M059J (cell line): ENCODE measurements around the gene TMC4. TPM values are rescaled to one million over a fixed set of nuclear protein-coding genes. Genes with fewer than 3 reads are reported as not detected.
"Not testable (repeated sequence)": the region's sequence is repeated elsewhere in the genome, so short reads cannot be mapped to it uniquely, and the experiment has no call there.

ENCODE experiments used
- DNase-seq: peaks from one replicate; pipeline ENCODE4 v3.0.0-alpha.2; 2012; ENCODE audit warnings: low read depth
- total RNA-seq: library from RNA; depleted of rRNA; stranded (reverse); fragments of >200 nt; shearing (Covaris generic); gene quantifications from 2 replicates; pipeline ENCODE4 v1.2.3, GENCODE V29; 2014; rRNA removed

TMC4 gene, protein sequence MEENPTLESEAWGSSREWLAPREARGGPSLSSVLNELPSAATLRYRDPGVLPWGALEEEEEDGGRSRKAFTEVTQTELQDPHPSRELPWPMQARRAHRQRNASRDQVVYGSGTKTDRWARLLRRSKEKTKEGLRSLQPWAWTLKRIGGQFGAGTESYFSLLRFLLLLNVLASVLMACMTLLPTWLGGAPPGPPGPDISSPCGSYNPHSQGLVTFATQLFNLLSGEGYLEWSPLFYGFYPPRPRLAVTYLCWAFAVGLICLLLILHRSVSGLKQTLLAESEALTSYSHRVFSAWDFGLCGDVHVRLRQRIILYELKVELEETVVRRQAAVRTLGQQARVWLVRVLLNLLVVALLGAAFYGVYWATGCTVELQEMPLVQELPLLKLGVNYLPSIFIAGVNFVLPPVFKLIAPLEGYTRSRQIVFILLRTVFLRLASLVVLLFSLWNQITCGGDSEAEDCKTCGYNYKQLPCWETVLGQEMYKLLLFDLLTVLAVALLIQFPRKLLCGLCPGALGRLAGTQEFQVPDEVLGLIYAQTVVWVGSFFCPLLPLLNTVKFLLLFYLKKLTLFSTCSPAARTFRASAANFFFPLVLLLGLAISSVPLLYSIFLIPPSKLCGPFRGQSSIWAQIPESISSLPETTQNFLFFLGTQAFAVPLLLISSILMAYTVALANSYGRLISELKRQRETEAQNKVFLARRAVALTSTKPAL
- 0.39 TPM in 1 of 2 replicates, not detected in the other for total RNA-seq

DNA sequence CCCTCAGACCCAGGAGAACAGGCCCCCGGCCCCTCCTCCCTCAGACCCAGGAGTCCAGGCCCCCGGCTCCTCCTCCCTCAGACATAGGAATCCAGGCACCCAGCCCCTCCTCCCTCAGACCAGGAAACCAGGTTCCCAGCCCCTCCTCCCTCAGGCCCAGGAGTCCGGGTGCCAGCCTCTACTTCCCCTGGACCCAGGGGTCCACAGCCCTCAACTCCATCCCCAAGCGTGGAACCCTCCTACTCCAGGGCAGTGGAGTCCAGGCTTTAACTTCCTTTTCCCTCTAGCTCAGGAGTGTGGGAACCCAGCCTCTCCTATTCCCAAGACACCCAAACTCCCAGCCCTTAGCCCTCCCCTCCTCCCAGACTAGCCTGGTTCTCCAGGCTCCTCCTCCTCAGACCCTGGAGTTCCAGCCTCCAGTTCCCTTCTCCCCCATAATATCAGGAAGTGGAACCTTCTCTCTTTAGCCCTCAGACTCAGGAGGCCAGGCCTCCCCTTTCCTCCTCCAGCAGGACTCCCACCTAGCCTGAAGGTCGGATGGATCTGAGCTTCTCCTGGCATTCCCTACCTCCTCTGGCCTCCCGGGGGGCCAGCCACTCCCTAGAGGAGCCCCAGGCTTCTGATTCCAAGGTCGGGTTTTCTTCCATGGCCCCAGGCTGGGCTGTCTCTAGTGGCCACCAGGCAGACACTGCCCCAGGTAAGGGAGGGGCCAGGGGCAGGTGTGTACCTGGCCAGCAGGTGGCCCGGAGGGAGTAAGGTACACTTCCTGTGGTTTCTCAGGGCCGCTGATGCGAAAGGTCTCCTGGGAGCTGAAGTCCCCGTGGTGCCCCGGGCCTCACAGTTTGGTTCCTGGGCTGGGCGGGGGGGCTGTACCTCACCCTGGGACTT lies at the start of gene TMC4:
TSS of gene TMC4 (minus strand) at position 690 of the 888 bp plus-strand sequence. CDS start at position 647, 43 bp downstream.
- peak; percentile 68 for DNase-seq

DNA sequence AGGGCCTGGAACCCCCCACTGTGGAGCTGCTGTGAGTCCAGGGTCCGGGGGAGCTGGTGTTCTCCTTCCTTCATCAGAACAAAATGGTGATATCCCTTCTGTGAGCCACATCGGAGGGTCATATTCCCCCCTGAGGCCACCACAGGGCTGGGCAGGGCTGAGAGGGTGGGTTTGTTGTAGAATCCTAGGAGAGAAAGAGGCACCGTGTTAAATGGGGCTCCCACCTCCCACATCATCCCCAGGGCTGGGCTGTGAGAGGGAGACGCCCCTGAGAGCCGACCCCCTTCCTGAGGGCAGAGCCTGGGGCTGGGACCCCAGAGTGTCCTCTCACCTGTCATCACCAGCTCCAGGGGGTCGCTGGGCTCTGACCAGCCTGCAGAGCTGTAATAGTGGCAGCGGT lies 49.0 kb upstream of the TMC4 start:
- DNase-seq: not testable (repeated sequence)

DNA sequence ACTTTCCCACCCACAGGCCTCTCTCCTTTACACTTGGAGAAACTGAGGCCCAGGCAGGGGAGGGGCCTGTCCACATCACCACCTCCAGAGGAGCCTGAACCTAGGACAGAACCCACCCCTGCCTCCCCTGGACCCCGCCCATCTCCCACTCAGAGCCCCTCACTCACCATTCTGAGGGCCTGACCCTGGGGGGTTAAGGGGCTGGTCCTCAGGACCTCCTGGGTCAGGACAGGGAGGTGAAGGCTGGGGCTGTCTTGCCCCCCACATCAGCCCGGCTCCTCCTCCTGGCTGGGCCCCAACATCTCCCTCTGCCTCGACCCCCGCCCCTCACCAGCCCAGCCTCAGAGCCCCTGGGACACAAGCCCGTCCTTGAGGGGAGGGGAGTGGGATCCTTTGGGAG lies 46.7 kb upstream of the TMC4 start:
- DNase-seq: not testable (repeated sequence)

DNA sequence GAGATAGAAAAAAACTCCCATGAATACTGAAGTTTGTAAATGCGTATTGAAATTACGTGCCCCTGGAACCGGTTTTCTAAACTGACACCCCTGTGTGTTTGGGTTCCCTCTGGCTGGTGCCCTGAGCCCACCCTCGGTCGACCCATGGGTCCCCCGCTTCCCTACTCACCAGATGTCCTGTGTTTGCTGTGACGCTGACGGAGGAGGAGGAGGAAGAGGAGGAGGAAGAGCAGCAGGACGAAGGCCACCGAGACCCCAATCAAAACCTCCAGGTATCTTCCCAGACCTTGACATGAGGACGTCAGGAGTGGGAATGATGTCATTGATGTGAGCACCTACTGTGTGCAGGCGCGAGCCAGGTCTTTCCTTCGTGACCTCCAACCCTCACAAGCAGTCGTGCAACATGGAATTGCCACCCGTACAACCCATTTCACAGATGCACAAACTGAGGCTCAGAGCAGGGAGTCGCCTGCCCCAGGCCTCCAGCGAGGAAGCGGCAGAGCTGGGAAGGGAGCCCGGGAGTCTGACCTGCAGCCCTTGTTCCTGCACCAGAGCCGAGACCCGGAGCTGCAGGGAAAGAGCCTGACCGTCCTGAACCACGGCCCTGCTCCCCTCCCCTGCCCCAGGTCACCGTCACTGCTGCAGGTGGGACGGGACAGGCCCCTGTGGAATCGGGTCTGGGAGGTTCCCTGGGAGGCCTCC lies 46.2 kb upstream of the TMC4 start:
- DNase-seq: no peak

DNA sequence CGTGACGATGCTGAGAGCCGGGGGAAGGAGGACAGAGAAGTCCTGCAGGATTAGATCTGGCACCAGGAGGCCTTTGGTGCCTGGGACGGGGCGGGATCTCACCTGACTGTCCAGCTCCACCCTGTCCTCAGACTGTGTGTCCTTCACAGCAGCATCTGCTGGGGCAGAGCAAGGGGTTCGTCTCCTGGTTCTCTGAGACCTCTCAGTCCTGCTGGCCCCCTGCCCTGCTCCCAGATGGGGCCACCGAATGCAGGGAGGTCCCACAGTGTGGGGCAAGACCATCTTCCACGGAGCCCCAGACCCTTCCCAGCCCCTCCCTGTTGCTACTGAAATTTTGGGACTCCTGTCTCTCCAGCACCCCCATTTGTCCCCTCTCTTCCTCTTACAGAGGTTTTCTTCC lies 45.3 kb upstream of the TMC4 start:
- no peak for DNase-seq

DNA sequence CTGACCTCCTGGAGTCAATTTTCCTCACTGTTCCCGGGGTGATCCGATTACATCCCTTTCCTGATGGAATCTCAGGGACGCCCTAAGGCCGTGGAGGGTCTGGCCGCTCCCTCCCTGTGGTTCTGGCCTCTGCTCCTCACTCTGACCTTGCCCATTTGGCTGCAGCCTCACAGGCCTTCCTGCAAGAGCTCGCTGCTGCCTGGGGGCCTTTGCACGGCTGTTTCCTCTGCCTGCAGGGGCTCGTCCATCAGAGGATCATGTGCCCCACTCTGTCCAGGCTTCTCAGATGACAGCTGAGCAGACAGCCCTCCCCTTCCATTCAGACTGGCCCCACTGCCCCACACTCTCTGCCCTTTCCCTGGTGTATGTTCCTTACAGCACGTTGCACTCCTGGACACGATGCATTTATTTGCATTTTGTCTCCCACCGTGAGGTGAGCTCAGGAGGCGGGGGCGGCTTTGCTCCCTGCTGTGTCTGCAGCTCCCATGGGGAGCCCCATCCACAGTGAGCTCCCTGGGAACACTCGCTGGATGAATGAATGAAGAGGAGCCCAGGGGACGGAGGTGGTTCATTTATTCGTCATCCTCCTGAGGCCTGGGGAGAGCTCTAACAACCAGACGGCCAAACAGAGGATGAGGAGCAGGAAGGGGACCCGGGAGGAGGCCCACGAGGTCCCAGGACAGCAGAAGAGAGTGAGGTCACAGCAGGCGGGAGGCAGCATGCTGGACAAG lies 44.7 kb upstream of the TMC4 start:
- not testable (repeated sequence) for DNase-seq

DNA sequence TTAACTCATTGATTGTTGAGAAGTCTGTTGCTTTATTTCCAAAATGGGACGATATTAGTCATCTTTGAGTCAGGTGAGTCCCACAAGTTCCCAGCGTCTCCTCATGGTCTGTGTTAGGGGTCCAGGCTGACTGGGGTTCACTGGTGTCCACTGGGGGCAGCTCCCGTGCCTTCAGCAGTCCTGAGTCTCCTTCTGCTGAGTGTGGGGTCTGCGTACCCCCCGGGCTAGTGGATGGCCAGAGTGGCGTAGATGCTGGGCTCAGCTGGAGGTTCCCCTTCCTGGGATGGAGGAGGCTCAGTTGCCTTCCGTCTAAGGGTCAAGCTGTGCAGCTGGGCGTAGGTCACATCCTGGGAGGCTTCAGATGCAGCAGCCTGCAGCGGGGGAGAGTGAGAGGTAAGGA lies 43.9 kb upstream of the TMC4 start:
- DNase-seq: no peak

DNA sequence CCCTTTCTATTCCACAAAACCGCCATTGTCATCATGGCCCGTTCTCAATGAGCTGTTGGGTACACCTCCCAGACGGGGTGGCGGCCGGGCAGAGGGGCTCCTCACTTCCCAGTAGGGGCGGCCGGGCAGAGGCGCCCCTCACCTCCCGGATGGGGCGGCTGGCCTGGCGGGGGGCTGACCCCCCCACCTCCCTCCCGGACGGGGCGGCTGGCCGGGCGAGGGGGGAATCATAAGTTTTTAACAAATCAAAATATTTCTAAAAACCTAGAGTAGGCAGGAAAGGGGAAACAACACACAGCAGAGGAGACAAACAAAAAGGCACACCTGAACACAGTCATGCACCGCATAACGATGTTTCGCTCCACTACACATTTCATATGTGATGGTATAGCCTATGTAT lies 41.8 kb upstream of the TMC4 start:
- DNase-seq: not testable (repeated sequence)

DNA sequence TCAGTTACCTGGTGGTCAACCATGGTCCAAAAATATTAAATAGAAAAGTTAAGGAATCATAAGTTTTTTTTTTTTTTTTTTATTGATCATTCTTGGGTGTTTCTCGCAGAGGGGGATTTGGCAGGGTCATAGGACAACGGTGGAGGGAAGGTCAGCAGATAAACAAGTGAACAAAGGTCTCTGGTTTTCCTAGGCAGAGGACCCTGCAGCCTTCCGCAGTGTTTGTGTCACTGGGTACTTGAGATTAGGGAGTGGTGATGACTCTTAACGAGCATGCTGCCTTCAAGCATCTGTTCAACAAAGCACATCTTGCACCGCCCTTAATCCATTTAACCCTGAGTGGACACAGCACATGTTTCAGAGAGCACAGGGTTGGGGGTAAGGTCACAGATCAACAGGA lies 41.3 kb upstream of the TMC4 start:
- not testable (repeated sequence) for DNase-seq

DNA sequence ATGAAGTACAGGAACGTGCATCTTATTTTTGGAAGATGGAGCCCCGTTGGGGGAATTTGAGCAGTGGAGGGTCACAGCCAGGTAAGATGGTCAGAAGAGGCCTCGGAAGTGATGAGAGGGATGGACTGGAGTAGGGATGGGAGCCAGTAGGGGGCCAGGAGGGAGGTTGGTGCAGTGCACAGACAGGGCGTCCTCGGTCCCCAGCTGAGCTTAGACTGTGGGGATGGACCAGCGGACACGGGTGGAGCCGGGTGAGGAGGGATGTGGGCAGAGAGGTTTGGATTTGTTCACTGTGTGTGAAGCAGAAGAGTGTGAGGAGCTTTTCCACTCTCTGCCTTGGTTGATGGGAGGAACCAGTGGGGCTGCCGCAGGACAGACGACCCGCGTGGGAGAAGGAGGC lies 38.3 kb upstream of the TMC4 start:
- DNase-seq: no peak

DNA sequence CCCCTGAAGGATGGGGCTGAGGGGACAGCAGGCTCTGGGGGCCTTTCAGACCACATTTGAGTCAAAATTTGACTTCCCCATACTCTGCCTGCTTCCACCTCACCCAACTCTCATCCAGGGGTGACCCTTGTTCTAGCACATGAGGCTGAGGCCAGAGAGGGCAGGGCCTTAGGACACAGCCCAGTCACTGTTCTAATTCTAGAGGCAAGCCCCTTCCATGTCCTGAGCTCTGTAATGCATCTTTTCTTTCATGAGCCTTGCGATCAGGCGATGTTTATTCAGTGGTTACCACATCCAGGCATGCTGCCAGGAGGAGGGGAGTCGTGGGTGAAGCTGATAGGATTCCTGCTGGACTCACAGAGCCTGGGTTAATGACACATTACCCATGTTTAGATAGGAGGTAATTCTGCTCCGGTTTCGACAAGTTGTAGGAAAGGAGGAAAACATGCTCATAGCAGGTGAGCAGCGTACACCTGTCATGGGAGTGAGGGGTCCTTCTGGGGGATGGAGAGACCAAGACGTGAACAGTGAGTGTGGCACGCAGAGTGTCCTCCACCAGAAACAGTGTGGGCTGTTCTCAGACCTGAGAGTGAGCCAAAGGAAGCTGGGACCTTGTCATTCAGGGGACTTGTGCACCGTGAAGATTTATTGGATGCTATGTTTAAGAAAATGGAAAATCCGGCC lies 37.0 kb upstream of the TMC4 start:
- peak; percentile 99 for DNase-seq

DNA sequence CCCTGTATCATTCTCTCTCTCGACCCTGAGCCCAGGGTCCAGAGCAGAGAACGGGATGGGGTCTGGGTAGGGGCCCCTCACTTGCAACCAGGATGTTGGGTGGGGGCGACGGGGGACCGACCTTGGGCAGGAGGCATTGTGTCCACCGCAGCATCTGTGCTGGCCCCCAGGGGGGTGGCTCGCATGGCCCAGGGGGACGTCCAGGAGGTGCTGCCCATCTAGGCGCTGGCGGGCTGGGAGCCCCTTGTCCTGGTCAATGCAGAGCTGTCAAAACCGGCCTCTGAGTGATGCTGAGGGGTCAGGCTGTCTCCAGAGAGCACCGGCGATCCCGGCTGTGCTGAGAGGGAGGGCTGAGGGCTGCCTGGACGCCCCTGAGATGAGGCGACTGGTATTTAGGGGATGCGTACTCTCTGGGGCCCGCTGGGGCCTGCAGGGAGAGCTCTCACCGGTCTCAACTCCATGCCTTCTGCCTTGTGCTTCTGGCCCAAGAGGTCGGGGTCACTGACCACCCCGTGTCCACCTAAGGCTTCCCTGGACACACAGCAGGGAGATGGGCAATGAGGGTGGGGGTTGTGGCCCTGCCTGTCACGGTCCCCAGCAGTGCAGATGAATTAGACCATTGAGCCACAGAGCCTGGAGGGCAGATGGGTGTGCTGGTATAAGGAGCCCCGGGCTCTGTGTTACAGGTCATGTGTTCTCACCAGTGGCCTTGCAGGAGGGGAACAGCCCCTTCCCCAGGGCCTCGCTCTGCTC lies 36.3 kb upstream of the TMC4 start:
- no peak for DNase-seq

DNA sequence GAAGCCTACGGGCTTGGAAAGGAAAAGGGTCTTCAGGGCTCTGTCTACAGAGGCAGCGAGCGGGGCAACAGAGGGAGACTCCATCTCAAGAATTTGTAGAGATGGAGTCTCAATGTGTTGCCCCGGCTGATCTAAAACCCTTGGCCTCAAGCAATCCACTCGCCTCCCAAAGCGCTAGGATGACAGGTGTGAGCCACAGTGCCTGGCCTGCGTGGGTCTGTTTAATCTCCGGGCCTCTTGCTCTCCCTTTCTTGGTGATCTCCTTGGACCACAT lies 35.8 kb upstream of the TMC4 start:
- peak; percentile 49 for DNase-seq

DNA sequence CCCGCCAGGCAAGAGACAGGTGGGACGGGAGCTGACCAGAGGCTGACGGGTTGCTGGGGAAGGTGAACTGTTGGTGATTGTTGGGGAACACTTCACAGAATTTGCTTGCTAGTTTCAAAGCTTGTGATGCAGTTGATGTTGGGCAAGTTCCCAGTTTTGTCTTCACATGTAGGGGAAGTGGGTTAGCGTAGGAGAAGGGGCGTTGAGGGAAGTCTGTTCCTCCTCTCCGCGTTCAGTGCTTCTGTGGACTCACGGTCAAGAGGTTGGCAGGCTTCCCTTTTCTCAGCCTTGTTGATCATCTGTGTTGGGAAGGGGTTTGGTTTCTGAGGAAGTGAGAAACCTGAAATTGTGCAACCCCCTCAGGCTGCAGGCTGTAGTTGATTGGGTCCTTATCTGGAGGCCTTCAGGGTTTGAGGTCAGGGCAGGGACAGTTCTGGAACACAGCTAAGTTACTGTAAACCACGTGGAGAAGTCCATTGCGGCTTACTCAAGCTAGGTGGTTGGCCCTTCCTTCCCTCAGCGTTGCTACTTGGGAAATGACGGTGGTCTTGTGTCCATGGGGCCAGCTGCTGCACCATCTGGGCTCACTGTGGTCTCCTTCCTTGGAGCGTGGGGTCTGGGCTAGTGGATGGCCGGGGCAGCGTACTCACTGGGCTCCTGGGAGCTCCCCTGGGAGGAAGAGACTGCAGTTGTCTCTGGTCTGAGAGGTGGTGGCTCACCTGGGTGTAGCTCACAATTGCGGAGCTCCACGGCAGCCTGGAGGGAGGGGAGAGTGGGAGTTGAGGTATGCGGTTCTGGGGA lies 35.2 kb upstream of the TMC4 start:
- DNase-seq: peak; percentile 73

DNA sequence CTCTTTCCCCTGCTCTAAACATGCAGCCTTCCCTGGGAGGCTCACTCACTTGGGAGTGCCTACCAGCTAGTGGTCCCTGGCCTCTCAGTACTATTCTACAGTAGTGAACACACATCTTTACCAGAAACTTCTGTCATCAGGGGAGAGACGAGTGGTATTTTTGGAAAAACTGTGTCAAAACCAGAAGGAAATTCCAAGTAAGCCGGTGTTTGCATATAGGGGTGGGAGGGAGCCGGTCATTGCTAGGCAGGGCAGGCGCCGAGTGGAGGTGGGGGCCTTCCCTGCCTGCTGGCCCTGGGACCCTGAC lies 34.7 kb upstream of the TMC4 start:
- no peak for DNase-seq

DNA sequence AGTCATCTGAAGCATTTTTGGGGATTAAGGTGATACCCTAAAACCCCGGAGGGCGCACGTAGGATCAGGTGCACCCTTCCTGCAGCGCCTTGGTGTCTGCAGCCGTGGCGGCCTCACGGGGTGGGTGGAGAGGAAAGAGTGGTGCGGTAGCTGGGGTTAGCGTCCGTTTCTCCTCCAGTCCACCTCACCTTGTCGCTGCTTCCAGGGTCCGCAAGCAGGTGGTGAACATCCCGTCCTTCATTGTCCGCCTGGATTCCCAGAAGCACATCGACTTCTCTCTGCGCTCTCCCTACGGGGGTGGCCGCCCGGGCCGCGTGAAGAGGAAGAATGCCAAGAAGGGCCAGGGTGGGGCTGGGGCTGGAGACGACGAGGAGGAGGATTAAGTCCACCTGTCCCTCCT lies 34.2 kb upstream of the TMC4 start:
- not testable (repeated sequence) for DNase-seq

DNA sequence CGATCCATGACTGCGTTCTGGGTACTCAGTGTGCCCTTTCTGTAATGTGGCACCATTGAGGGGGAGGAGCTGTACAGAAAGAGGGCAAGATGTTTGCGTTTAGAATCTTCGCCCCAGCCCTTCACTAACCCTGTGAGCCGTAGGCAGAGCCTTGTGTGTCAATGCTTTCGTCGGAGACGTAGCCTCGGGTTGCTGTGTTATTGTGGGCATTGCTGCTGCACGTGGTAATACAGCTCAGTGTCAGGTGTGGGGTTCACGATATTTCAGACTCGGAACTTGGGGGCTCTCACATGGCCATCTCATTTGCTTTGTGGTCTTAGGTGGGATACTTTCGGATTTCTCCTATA lies 33.8 kb upstream of the TMC4 start:
- no peak for DNase-seq

DNA sequence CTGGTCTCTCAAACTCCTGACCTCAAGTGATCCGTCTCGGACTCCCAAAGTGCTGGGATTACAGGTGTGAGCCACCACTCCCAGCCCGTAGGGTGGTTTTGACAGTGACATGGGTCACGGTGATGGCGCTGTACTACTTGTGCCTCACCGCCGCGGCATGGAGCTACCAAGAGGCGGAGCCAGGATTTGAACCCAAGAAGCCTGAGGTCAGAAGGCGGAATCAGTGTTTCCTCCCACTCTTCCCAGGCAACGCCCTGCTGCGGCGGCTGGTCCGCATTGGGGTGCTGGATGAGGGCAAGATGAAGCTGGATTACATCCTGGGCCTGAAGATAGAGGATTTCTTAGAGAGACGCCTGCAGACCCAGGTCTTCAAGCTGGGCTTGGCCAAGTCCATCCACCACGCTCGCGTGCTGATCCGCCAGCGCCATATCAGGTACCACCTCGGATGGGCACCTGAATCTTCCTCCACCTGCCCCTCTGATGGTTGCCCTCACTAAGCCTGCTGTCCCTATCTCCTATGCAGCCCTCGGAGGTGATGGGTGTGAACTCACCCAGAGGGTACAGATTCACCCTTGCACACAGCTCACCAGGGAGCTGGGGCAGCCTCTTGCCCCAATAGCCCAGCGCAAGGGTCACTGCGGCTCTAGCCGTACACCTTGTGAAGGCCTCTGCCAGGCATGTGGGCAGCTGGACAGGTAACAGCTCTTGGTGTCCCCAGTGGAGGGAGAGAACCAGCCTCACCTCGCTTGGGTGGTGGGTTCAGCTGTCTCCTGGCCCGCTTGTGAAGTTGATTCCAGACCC lies 33.3 kb upstream of the TMC4 start:
- no peak for DNase-seq
